Measurements from ENCODE around the gene TEX38. TPM values are rescaled to one million over a fixed set of nuclear protein-coding genes. Genes with fewer than 3 reads are reported as not detected.
A peak's percentile ranks its signal among the peaks of the same experiment; 100 is the strongest.
"Not testable (repeated sequence)": the region's sequence is repeated elsewhere in the genome, so short reads cannot be mapped to it uniquely, and the experiment has no call there.

The TEX38 gene
- polyA plus RNA-seq, 12 donors, result 0.20 to 0.58 (median 0.35) TPM; not detected in 8

DNA sequence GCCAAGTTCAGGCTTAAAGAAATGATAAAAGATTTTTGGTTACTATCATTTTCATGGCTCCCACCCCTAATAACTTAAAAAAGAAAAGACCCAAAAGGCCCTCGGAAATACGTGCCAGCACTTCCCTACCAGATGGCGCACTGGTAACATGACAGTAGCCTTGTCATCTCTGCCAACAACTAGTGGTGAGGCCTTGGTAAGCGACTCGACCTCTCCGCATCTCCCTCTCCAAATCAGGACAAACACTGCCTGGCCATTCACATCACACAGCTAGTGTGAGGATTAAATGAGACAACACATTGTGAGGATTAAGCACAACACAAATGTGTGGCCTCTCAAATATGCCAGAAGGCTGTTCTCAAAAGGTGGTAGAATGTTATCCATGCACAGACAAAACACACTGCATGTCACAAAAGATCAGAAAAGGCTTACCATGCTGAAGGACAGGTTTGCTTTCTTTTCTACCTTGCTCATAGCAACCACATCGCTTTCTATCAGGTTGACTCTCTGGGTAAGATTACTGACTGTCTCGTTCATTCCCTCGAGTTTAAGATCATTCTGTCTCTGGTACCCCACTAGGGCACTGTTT, 16.4 kb downstream of the TEX38 start:
- DNase-seq, result no peak

DNA sequence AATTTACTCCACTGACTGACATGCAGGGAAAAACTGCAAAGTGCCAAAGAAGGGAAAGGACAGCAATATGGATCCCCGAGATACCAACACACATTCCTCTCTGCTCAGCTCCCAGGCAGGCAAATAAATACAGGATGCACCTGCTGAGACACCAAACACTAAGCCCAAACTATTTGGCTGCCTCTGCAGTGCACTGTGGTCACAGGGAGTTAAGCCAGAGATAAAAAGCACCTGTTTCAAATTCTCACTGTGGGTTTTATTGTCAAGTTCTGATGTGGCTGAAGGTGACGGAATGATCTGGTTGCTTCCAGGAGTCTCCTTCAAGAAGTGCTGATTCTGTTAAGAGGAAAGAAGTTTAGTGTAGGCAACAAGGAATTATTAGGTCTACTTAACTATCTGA, 17.7 kb downstream of the TEX38 start:
- DNase-seq, result no peak

DNA sequence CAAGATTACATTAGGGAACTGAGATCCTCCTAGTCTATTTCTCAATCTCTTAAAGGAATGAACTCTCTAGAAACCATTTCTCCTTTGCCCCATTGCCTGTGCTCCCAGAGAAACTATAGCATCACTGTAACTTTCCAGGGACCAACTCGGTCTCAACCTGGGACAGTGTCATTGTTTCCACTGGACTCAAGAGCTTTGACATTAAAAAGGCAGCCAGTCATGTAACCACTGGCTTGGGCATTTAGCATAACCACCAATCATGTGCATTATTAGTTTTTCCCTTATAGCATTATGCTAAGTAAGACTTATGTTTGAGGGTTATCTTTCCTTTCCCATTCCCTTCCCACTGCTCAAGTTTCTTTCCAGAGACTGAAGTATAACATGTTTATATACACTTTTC, 18.2 kb downstream of the TEX38 start:
- DNase-seq, result no peak

DNA sequence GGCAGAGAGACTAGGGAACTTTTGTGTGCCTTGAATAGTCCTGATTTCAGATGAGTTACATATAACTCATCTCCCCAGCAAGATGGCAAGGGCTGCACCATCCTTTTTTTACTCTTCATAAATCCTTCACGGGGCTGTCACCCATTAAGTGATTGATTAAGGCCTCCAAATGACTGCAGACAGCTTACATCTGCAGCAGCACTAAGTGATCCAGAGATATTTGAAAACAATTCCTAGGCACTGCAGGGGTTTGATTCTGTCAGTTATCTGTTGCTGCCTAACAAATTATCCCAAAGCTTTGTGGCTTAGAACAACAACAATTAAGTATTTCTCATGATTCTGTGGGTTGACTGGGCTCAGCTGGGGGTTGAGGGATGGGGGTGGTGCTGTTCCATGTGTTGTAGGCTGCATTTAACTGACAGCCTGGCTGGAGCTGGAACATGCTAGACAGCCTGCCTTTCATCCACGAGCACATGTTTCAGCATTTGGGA, 19.3 kb downstream of the TEX38 start:
- DNase-seq, result no peak

DNA sequence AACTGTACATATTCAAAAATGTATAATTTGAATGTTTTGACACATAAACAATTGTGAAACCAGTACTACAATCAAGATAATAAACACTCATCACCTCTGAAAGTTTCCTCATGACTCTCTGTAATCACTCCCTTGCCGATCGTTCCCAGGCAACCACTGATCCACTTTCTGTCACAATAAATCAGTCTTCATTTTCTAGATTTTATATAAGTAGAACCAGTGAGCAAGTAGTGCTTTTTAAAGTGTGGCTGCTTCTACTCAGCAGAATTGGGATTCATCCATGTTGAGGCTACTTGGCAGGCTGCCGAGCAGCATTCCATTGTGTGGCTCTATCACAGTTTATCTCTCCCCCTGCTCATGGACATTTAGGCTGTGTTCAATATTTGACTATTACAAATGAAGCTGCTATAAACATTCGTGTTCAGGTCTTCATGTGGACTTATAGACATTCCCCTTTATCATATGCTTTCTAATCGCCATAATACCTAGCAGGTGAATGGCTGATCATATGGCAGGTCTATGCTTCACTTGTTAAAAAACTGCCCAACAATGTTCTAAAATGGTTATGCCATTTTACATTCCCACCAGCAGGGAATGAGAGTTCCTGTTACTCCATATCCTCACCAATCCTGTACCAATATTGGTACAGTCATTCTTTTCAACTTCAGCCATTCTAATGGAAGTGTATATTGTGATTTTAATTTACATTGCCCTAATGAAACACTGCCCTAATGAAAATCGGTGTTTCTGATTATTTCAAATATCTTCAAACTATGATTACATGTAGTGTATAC, 20.5 kb downstream of the TEX38 start:
- no peak for DNase-seq

DNA sequence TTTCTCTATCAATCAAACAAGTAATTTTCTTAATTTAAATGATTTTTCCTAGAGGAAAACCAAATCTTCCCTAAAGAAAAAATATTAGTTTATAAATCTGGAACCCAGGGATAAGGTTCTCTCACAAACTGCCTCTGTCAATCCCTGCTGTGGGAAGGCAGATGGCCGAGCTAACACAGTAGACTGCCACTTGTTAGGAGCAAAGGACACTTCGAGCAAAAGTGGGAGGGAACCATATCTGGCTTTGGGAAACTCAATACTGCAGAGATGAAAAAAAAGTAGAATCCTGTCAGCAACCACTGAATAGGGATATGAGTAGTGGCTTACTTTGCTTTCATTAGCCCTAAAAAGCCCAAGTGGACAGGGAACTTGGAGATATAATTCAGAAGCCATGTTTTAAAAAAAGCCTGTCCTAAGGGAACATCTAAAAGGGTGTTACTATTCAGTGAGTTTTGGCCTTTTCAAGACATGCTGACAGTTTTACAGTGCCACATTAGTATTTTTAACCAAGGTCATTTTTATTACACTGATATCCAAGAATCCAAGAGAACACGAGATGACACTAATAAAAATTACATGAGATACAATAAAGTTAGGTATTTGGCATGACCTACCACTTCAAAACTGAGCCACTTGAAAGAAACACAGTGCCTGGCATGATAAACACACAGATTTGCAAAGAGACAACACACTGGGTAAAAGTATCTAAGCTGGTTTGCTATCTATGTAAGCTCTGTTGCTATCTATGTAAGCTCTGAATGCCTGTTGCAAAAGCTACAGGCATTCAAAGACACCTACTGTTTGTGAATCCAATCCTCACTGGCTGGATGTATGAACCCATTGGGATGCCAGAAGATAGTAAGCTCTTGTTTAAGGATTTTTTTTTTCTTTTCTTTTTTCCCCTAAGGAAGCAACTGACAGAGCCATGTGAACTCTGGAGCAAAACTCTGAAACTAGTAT, 21.4 kb downstream of the TEX38 start:
- no peak for DNase-seq

DNA sequence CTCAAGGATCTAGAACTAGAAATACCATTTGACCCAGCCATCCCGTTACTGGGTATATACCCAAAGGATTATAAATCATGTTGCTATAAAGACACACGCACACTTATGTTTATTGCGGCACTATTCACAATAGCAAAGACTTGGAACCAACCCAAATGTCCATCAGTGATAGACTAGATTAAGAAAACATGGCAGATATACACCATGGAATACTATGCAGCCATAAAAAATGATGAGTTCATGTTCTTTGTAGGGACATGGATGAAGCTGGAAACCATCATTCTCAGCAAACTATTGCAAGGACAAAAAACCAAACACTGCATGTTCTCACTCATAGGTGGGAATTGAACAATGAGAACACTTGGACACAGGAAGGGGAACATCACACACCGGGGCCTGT, 23.0 kb downstream of the TEX38 start:
- DNase-seq, result not testable (repeated sequence)

DNA sequence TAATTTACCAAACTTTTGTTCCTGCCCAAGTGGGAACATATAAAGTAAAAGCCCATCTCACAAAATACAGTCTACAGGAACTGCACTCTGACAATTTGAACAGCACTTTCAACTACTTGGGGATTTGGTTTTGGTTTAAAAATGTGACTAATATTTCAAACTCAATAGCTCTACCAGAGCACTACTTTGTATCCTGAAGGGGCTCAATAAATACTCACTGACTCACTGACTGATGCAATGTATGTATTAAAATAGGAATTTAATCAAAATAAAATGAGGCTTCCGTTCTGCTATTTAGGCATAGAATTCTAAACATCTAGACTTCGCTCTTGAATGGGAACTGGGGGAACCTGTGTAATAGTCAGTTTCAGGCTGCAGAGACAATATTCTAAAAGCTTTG, 25.4 kb downstream of the TEX38 start:
- DNase-seq, result no peak

DNA sequence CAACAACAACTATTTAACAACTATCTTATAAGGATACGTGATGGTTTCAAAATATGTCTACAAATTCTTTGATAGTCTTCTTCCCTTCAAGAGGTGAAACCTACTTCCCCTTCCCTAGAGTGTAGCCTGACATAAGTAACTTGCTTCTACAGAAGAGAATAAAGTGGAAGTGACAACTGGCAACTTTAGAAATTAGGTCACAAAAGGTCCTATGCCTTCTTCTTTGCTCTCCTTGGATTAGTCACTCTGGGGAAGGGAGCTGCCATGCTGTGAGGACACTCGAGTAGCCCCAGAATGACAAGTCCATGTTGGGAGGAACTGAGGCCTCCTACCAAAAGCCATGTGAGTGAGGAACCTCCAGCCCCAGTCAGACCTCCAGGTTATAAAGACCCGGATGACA, 28.0 kb downstream of the TEX38 start:
- DNase-seq, result no peak

DNA sequence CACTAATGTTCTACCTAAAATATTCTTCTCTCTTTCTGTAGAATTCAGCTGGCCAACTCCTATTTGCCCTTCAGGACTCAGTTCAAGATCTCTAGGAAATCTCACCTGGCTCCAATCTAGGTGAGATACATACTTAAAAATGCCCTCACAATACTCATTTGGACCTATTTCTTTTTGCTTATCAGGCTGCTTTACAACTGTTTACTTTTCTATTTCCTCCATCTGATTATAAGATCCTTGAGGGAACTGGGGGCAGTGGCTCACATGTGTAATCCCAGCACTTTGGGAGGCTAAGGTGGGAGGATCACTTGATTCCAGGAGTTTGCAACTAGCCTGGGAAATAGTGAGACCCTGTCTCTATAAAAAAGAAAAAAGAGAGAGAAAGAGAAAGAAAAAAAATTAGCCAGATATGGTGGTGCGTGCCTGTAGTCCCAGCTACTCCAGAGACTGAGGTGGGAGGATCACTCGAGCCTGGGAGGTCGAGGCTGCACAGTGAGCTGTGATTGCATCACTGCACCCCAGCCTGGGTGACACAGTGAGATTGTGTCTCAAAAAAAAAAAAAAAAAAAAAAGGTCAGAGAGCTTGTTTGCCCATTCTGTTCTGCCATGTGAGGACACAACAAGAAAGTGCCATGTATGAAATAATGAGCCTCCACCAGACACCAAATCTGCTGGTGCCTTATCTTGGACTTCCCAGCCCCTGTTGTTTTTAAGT, 32.4 kb downstream of the TEX38 start:
- no peak for DNase-seq

DNA sequence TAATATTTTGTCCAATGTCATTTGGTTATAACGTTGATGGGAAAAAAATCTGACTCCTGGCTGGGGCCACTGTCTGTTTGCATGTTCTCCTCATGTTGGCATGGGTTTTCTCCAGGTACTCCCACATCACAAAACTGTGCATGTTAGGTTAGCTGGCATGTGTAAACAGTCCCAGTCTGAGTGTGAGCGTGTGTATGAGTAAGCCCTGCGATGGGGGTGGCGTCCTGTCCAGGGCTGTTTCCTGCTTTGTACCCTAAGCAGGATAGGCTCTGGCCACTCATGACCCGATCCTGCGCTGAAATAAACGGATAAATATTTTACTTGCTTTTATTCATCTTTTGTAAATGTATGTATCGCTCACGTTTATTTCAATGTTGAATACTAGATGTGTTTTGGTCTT, 33.8 kb downstream of the TEX38 start:
- DNase-seq, result no peak

DNA sequence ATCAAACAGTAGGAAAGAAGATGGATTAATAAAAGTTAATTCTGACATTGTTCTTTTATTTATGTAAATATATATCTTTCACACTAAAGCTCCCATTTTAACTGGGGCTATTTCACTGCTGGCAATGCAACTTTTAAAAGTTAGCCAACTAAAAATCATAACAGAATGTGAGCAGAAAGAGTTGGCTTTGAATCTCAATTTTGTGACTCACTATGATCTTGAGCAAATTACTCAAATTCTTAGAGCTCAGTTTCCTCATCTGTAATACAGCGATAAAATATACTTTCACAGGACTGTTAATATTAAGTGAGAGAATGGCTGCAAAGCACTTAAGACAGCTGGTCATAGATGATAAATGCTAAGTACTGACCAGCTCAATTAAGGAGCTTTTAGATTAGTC, 36.5 kb downstream of the TEX38 start:
- no peak for DNase-seq

DNA sequence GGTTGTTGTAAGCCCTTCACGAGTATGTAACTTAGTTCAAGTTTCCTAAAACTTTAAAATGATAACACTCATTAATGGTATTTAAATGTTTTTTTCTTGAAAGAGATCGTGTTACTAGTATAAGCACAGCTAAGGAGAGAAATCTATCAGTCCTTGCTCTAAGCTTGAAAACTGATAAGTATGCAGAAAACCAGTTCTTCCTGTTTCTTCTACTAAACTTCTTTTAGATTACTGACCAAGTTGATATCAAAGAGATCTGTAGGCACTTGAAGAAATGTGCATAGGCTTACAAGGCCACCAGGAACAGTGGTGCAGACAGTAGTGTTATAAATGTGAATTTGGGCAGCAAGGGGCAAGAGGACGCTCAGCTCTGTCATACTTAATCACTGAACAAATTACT, 43.3 kb downstream of the TEX38 start:
- no peak for DNase-seq

DNA sequence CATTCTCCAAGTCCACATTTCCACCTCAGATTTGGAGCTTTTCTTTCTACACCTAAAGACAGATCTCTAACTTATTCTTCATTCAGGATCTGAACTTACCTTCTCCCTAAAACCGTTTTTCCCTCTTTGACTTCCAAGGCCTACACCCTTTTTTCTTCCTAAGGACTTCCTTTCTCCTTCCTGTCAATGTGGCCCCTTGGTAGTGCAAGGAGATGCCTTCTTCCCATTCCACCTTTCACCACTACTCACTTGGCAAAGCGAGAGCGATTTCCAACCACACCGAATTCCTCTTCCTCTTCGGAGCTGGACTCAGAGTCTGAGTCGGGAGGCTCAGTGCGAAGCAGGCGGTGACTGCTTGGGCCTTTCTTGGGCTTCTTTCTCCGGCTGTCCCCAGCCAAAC, 46.0 kb downstream of the TEX38 start:
- no peak for DNase-seq

DNA sequence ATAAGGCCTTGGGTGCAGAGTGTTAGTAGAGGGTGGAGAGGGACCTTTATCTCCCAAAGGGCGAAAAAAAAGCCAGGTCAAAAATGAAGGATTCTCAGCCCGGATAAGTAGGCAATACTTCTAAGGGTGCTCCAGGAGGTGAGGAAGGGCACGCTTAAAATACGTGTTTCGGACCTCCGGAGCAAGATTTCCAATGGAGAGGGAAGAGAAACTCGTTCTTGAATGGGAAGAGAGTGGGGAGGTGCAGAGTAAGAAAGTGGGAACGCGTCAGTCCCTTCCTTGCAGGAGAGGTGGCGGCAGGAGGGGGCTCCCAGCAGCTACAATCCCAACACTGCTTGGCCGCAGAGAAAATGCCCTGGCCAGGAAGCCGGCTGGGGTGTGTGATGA, 46.7 kb downstream of the TEX38 start:
- no peak for DNase-seq

DNA sequence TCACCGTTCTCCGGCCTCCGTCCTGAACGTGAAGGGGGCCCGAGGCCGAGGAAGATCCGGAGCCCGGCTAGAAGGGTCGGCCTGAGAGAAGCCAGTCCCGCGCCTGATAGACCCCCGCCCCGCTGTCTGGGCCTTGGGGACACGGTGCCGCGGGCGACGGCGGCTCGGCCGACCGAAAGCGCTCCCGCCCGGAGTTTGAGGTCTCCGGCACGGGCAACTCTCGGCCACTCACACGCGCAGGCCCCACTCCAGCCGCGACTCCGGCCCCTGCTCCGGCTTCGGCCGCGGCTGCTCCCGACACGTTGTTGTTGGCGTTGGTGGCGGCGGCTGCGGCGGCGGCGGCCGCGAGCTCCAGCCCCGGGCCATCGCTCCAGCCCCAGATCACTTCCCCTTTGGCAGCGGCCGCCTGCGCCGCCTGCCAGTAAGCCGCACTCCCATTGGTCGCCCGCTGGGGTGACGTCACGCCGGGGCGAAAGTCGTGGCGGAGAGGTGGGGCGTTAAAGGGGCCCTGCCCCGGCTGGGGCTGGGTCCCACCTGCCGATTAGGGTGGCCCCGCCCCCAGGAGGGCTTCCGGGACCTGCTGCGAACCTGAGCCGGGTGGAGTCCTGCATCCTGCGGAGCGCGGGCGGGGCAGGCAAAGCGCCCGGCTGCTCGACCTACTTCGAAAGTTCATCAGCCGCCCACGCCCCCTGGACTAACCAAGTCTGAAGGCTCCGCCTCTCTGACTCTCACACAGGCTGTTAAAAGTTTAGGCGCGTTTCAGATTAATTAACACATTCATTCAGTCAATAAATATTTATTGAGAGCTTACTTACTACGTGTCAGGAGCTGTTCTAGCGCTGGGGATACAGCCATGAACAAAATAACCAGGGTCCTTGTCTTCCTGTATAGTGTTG, 47.3 kb downstream of the TEX38 start, which contains the start of gene EFCAB14:
EFCAB14 (minus strand) TSS at position 388 of the 896 bp plus-strand sequence. CDS start 1,027 bp downstream, outside the sequence.
- DNase-seq, result peak; percentile 96

DNA sequence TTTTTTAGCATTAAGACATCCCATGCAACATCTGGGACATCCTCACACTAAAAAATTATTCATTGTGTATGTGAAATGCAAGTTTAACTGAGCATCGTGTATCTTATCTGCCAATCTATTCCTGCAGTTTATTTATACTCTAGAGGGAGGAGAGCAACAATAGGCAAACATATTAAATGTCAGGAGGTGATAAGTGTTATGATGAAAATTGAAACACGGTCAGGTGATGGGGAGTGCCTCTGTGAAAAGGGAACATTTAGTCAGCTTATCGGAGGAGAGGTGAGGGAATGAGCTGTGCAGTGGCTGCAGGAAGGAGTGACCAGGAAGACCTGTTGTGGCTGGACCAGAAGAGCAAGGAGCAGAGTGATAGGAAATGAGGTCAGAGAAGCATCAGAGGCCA, 48.0 kb downstream of the TEX38 start:
- DNase-seq, result no peak

DNA sequence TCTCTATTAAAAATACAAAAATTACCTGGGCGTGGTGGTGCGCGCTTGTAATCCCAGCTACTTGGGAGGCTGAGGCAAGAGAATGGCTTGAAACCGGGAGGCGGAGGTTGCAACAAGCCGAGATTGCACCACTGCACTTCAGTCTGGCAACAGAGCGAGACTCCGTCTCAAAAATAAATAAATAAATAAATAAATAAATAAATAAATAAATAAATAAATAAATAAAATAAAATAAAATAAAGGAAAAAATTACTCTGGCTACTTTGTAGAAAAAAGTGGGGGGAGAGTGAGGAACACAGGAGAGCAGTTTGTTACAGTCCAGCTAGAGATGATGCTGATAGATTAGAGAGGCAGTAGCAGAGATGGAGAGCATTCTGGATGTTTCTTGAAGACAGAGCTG, 48.7 kb downstream of the TEX38 start:
- DNase-seq, result not testable (repeated sequence)

DNA sequence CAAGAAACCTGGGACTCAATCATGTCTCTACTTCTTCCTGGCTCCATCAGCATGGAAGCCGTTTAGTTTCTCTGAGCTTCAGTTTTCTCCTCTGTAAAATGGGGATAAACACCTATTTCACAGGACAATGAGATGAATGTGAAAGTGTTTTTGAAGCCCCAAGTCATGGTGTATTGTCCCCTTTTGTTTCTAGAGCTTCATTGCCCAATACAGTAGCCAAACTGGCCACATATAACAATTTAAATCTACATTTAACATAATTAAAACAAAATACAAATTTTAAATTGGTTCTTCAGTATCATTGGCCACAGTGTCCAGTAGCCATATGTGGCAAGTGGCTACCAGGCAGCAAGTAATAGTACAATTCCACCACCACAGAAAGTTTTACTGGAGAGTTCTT, 49.5 kb downstream of the TEX38 start:
- no peak for DNase-seq

DNA sequence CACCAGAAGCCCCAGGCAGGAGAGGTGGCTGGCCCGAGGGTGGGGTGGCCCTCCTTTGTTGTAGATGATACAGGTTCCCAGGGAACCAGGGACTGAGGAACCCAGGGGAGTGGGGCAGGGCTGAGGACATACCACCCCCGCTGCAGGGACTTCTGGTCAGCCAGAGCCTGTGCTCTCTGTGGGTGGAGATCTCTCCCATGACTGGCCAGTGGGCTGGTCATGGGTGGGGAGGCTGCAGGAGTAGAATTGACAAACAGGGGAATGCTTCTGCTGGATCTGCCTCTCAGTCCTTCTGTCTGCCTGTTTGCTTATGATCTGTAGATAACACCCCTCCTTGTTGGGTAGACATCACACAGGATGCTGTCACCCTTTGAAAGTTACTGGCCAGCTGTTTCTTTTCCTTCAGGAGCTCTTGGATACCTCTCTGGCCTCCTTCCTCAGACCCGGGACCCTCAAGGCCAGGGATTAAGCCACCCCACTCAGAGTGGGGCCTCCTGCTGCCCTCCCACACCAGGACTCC, 50.1 kb downstream of the TEX38 start:
- no peak for DNase-seq

Measured in muscle of arm (tissue), 12 donors.